BJ (cell line): ENCODE measurements around the gene PMM2. TPM values are rescaled to one million over a fixed set of nuclear protein-coding genes. Genes with fewer than 3 reads are reported as not detected.

Experiments
- CTCF ChIA-PET: fragments of 350-600 bp; formaldehyde crosslinking; extraction: SDS; loops from one replicate; lab custom pipeline; 2021; ENCODE audit warnings: antibody characterized with exemption, inconsistent platforms; lab: Yijun Ruan, JAX
- POLR2A ChIA-PET: fragments of 300-600 bp; sonication (Branson Sonifier 250); formaldehyde crosslinking; extraction: SDS; loops from one replicate; lab custom pipeline; 2021; ENCODE audit warnings: antibody characterized with exemption; lab: Charles Lee
- DNase-seq: peaks from one replicate; pipeline ENCODE4 v3.0.0-alpha.2; 2011; ENCODE audit warnings: low read depth
- H3K27me3 ChIP-seq: 2 replicates; pipeline ENCODE4 v1.6.0; 2011; ENCODE audit warnings: low read length; ENCODE audit not compliant: control insufficient read depth, insufficient read depth
- H3K36me3 ChIP-seq: 2 replicates; pipeline ENCODE4 v1.5.1; 2011; ENCODE audit warnings: low read length; ENCODE audit not compliant: control insufficient read depth, insufficient read depth
- H3K4me3 ChIP-seq: 2 replicates; pipeline ENCODE4 v1.5.1; 2011; ENCODE audit warnings: low read depth, mild to moderate bottlenecking, control low read depth, low read length
- CTCF ChIP-seq: IDR thresholded peaks from 2 replicates; pipeline ENCODE4 v1.5.1; 2011; ENCODE audit warnings: low read depth, mild to moderate bottlenecking, control low read depth, inconsistent platforms, low read length, moderate library complexity; ENCODE audit not compliant: insufficient read depth
- polyA plus RNA-seq: library from polyadenylated mRNA; depleted of rRNA; stranded (reverse); fragments of >200 nt; gene quantifications from 2 replicates; pipeline ENCODE4 v1.2.3, GENCODE V29; 2011

The PMM2 gene
- polyA plus RNA-seq, 1 experiment = 30.4 TPM

- no peak for TF ChIP-seq CTCF
- CTCF ChIA-PET = interaction anchor here (0.7 to 4.3 kb wide), 26 partner anchors 10 to 311 kb away, joined by 3 to 25 read pairs (median 5); partner anchors contain the start of genes CARHSP1, PMM2 and TMEM186
- POLR2A ChIA-PET = no interaction called here
- no peaks in the 10 kb centered on the region for H3K36me3 ChIP-seq
- DNase-seq = no peak
- no peaks in the 10 kb centered on the region for H3K27me3 ChIP-seq
- no peak overlapping the region for H3K4me3 ChIP-seq
Observed at GRCh38 chr16:8880839-8881510, 83.3 kb downstream of the PMM2 start.

- no peak for DNase-seq
- H3K4me3 ChIP-seq = no peak within 1 kb of the TSS
- H3K27me3 ChIP-seq = no peaks in the 10 kb centered on the region
- CTCF ChIA-PET = interaction anchor here (1.3 to 4.3 kb wide), 8 partner anchors 11 to 239 kb away, joined by 3 to 25 read pairs (median 16); partner anchors contain the start of genes PMM2 and TMEM186
- POLR2A ChIA-PET = no interaction called here
- no peak for TF ChIP-seq CTCF
- H3K36me3 ChIP-seq = no peaks in the 10 kb centered on the region
Observed at GRCh38 chr16:8882041-8882617, 84.5 kb downstream of the PMM2 start, which contains the start of gene LITAFD. TSS of gene LITAFD (plus strand) at chr16:8882351. CDS start at chr16:8884356, 2,005 bp downstream.

- no peaks in the 10 kb centered on the region for H3K36me3 ChIP-seq
- ChIA-PET CTCF (interaction anchor here (0.5 to 3.5 kb wide), 4 partner anchors 10 to 222 kb away, joined by 4 to 25 read pairs (median 10); no protein-coding TSS in a partner anchor), POLR2A (no interaction called here)
Observed at GRCh38 chr16:8882725-8883377, 85.2 kb downstream of the PMM2 start.

GRCh38 chr16:8885674-8886592 is 88.3 kb downstream of the PMM2 start:
- H3K27me3 ChIP-seq = no peaks in the 10 kb centered on the region
- ChIA-PET CTCF (interaction anchor here (0.9 to 3.5 kb wide), 3 partner anchors 9 to 313 kb away, joined by 3 to 14 read pairs (median 3); no protein-coding TSS in a partner anchor), POLR2A (no interaction called here)
- H3K36me3 ChIP-seq = peaks cover 1% of the 10 kb centered on the region; the same call in 1 of the 2 replicates
- peak; percentile 13; the same call in 1 of the 2 replicates for TF ChIP-seq CTCF
- H3K4me3 ChIP-seq = no peak overlapping the region
- DNase-seq = no peak

More at GRCh38 chr16:8882725-8883377, 85.2 kb downstream of the PMM2 start:
- no peak for DNase-seq
- no peaks in the 10 kb centered on the region for H3K27me3 ChIP-seq
- no peak overlapping the region for H3K4me3 ChIP-seq
- no peak for TF ChIP-seq CTCF
